A204.1 (cell line): ENCODE data around the gene JARID2.

Experiments
- FAIRE-seq: peaks from 2 replicates; lab custom pipeline; 2012; peaks lifted over from hg19 to GRCh38; lab: Jason Lieb, UNC

JARID2 gene

DNA sequence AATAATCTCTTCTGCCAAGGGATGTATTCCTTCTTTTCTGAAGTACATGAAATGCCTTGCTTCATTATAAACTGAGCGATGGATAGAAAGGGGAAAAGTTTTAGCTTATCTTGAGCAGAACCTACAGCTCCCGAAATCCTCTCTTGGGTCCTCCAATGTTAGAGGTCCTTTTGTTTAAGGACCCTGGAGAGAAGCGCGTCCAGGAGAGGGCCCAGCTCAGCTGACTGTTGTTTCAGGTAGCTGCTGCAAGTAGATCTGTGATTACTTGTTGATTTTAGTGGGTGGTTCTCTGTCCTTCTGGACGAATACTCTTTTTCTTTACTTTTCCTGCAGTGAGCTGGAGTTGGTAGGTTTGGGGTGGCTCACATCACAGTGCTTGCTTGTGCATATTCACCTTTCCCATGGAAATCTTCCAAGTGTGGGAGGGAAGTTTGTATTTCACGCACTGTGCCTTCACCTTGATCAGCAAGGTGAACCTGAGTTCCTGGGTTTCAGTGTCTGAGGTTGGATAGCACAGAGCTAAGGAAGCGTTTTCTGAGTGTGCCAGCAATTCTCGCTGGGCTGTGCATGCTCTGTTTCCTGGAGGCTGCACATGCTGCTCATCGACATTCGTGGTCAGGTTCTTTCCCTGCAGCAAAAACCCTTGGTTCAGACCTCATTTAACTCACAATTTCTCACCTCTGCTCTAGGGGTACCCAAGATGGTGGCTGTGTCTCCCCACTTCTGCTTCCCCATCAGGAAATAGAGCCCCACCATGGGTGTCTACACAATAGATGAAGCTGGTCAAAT, 176.3 kb downstream of the JARID2 start:
- FAIRE-seq = no peak

DNA sequence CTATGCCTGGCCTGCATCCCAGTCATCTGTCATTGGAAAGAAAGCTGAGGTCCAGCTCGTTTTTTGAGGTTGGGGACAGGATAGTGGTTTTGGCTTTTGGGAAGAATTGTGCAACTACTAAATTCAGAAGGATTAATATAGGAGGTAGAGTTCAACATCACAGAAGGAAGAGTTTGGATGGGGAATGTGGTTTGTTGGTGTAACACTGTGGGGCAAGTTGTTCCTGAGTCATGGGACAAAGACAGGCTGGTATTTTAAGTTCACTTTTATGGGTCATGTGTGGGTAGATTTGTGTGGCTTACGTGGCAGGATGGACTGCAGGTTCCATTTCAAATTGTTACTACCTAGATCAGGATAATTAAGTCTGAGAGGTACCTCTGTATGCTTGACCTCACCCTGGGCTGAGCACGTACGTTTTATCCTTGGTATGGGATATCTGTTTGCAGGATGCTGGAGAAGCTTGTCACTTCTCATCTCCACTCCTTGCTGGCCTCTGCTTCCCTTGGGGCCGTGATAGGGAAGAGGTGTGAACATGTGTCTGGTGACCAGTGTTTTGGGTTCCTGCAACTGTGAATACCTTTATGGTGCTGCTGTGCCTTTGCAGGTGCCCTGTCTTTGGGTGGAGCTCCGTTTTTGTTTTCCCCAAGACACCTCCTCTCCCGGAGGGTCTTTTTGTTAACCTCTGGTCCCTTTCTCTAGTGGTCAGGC, 177.6 kb downstream of the JARID2 start:
- no peak for FAIRE-seq

DNA sequence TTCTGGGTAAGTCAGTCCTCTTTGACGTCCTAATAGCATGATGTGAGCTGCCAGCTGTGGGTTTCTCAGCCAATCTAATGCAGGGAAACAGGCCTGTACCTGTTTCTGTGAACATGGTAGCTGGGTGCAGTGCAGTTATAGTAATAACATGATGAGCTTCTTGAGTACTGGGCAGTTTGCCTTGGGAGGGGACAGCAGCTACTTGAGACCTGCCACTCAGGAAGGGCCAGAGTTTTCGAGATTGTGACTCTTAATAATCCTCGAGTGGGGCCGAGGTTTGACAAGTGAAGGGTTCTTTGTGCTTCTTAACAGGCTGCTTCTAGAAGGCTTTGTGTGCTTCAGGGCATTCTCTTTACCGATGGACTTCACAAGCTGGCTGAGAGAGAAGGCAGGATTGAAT, 180.1 kb downstream of the JARID2 start:
- FAIRE-seq = no peak

DNA sequence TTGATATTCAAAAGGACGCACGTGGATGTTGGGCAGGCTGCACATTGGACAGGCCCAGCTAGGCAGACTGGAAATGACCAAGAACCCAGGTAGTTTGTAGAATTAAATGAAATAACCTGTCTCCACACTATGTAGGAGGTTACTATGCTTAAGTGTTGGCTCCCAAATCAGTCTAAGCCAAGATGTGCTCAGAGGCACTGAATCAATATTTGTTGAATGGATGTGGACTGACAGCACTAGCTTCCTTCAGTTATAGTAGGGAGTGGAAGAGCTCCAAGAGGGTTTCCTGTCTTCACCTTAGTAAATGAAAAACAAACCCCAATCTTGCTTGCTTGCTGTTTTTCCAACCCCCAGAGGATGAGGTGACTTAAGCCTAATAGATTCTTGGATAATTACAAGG, 180.5 kb downstream of the JARID2 start:
- FAIRE-seq = no peak

DNA sequence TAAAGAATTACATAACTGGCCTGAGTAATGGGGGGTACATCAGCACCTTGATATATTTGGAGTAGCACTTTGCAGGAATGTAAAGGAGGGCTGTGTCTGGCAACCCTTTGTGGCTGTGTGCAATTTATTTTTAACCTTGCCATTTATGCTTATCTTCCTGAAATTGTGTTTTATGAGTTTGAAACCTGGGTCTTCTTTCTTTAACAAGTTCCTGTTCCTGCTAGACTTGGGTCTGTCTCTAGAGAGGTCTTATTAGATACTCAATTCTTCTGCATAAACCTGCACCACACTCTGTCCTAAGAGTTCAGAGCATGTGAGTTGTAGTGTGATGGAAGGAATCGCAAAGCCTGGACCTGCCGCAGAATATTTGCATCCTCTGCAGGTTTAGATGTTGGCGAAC, 181.0 kb downstream of the JARID2 start:
- no peak for FAIRE-seq

DNA sequence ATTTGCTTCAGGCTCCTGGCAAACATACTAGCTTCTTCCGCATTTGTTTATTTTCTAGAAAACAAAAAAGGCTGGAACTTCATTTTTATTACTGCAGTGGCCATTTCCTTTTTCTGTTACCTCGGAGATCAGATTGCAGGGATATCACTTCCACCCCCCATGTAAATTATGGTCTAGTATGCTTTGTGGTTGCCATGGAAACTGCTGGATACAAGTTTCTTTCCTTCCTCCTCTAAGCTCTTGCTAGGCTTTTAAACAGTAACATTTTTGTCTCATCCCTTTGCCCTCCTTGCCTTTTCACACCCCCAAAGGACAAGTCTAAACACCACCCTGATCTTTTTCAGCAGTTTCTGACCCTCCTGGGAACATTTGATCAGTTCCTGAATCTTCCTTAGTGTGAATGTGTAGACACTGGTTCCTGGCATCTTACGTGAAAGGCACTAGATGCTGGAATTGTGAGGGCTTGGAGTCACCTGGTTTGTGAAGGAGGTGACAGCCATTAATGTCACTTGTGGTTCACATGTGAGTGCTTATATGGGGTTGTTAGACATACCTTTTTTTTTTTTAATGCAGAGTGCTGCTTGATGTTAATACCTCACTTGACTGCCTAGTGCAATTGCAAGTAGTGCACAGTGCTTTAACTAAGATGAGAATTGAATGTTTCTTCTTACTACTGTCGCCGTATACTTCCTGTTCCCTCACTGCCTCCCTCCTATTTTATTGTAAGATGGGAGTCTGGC, 181.6 kb downstream of the JARID2 start:
- no peak for FAIRE-seq

DNA sequence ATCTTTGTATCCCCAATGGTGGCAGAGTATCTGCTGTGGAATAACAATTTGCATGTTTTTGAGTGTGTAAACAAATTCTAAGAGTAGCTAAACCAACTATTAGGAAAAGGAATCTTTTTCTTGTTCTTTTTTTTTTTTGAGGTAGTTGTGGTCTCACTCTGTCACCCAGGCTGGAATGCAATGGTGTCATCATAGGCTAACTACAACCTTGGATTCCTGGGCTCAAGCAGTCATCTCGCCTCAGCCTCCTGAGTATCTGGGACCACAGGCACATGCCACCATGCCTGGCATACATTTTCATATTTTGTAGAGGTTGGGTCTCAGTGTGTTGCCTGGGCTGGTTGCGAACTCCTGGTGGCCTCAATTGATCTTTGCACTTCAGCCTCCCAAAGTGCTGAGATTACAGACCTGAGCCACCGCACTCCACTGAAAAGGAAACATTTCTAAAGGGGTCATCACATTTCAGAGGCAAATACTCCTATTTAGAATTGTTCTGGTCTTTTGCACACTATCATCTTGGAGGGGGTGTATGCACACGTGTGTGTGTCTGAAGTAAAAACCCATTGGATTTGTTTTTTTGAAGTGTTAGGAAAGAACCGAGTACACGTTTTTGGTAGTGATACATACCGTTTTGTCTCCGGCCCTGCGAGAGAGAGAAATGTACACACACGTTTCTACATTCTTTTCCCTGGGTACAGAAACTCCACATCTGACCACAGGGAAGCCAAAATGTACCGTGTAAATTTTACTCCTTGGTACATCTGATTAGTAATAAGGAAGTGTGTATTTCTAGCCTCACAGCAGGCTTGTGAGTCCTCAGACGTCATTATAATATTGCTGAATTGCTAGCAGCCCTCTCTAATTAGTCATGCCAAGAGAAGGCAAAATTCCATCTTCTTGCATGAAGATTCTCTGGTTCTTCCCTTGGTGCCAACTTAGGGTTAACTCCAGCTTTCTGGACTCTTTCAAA, 183.6 kb downstream of the JARID2 start:
- FAIRE-seq = no peak

DNA sequence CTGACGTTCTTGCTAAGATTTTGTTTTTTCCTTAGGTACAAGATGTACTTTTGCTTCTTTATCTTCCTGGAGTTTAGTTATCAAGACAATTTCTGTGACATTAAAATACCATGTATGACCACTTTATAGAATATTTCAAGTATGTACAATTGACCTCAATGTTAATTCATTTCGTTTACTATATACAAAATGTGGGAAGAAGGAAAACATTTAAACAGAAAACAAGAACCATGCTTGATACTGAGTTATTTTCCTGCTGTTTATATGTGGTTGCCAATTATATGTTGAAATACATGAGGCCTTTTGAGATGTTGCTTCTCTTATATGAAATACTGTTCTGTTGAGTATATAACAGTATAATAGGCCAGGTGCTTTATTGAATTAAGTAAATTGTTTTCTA, 184.3 kb downstream of the JARID2 start:
- FAIRE-seq = no peak

DNA sequence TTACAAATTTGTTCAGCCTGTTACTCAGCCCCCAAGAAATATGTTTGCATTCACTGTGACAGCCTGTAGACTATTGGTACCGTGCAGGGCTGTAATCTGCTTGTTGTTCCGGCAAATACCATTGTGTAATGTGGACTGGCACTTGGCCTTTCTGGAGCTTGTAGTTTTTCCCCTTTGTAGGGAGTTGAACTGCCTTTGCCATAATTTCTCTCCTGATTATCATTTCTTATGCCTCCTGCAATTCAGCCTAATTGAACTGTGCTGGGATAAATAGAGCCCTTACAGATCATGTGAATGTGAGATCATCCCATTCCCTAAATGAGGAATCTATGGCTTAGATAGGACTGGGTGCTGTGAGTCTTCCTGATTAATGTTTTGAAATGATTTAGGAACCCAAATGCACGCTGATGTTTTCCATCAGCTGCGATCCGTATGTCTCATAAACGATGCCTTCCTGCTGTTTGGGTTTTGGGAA, 185.1 kb downstream of the JARID2 start:
- no peak for FAIRE-seq

DNA sequence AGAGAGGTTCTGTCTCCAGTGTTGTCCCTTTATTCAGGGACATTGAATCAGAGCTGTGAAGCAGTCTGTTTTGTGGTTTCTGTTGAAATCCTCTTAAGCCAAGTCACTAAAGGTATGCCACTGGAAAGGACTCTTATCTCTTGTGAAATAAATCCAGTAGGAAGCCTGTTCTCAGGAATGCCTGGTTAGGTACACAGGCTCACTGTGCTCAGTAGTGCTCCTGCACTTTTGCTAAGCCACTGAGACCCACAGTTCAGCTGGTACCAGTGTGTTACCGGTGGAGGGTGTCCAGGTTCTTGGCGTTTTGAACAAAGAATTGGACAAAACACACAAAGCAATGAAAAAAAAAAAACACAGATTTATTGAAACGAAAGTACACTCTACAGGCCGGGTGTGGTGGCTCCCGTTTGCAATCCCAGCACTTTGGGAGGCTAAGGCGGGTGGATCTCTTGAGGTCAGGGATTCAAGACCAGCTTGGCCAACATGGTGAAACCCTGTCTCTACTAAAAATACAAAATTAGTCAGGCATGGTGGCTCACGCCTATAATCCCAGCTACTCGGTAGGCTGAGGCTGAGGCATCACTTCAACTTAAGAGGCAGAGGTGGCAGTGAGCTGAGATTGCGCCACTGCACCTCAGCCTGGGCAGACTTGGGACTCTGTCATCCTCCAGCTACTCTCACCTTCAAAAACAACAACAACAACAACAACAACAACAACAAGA, 186.1 kb downstream of the JARID2 start:
- FAIRE-seq = no peak

DNA sequence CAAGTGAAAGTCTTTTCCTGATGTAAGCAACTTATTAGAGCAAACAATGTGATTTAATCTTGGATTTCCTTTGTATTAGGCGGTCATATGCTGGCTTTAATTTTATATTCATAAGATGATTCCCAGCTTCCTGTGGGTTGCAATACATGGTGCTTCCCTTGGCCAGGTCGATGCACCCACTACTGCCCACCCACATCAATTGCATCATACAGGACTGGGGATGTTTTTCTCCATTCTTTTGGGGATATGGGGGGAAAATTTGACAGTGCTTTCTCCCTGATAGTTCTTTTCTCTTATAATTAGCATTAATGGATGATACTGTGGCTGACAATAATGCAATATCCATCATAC, 187.6 kb downstream of the JARID2 start:
- no peak for FAIRE-seq

DNA sequence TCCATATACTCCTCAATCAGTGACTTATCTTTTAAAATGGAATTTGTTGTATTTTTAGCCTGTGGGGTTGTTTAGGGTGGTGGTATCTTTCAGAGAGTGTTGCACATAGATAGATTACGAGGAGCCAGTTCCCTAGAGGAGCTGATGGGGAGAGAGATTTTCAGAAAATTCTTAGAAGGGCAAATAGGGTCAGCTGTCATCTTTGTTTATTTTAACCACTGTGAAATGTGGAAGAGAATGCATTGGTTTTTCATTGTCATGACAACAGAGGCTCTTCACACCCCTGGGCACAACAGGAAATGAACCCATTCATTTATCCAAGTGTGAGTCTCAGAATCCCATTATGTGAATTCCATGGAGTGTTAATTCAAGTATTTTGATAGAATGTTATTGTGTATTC, 188.4 kb downstream of the JARID2 start:
- no peak for FAIRE-seq

DNA sequence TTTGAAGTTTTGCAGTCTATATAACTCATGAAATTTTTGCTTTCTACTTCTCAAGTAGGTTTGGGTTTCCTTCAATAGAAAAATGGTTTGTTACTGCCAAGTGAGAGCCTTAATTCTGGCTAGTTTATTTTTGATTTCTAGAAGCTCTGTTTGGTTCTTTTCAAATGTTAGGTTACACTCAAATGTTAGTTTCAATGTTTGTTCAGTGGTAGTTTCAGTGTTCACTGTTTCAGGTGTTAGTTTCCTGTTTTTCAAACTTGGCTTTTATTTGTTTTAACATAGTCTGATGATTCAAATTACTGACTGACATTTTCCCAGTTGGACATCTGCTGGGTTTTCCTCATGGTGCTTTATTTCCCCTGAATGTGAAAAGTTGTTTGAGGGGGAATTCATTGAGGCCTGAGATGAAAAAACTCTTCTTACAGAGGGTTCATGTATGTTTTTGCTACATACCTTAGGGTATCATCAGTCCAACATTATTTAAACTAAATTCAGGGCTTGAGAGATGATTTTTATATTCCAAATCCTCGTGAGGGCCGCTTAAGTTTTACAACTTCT, 189.0 kb downstream of the JARID2 start:
- no peak for FAIRE-seq

DNA sequence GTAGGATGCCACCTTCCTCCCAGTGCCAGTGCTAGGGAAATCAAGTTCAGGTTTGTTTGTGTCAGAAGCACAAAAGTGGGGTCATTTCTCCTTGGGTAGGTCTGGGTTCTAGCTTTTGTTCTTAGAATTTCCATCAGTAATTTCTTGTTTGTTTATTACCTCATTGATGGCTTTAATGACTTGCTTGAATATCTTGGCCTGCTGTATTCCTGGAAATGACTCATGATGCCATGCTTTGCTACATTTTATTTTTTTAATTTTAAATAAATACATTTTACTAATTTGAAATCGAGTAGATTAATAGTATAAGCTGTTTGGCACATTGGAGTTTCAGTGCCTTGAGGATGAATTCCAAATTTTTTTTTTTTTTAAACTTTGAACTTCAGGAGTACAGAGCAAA, 189.6 kb downstream of the JARID2 start:
- FAIRE-seq = no peak

DNA sequence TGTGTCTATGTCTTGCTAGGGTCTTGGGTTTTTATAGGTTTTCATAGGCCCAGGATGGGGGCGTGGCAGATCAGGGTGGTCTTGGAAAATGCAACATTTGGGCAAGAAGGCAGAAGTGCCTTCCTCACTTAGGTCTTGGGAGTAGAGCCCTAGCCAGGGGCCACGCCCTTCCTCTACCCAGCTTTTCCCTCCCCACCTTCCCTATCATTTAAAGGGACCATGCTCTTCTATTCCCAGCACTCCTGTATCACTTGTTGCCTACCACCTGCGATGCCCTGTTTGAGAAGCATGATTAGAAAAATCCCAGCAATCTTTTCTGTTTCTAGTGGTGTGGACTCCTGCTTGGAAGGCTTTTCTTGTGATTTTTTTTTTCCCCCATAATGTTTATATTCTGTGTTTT, 190.6 kb downstream of the JARID2 start:
- FAIRE-seq = no peak

DNA sequence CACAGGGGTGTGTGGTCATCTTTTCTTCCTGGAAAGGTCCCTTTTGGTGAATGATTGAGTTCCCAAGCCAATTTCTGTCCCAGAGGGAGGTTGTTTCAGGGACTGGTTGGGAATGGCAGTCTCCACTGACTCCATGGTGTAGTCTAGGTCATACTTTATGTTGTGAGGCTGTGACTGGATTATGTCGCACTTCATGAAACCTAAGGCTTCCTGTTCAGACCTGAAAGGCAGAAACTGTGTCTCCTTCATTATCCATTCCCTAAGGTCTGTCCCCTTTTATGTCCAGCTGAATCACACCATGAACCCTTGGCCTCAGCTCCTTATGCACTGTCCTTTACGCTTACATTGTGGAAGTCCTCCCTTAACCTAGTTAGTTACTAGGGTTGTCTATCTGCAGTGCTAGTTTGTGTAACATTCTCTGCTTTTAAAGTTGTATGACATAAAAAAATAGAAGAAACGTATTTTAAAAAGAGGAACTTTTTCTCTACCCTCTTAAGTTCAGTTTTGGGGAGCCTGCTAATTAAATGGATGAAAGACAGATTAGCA, 191.3 kb downstream of the JARID2 start:
- FAIRE-seq = no peak

DNA sequence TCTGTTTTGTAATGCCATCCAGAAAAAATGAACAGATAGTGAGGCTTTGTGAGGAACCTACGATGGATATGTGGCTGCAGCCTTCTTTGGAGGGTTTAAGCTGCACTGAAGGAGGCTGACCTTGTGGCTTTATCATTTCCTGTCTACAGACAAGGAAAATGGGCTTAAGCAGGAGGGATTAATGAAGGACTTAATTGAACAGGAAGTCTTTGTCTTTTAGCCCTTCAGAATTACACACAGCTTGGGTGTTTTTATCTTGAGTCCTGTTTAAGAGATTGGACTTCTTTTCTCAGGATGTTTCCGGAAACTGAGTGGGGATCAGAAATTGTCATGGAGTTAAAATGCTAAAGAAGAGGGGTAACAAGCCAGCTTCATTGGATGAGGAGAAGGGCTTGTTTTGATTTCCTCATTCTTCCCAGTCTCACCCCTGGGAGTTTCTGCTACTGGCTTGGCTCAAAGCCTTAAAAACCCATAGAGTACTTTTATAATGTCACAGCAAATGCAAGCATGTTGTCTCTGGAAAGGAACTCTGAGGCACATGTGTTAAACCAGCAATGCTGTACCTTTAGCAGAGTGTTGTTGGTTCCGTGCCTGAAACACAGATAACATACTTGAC, 193.6 kb downstream of the JARID2 start:
- FAIRE-seq = no peak

DNA sequence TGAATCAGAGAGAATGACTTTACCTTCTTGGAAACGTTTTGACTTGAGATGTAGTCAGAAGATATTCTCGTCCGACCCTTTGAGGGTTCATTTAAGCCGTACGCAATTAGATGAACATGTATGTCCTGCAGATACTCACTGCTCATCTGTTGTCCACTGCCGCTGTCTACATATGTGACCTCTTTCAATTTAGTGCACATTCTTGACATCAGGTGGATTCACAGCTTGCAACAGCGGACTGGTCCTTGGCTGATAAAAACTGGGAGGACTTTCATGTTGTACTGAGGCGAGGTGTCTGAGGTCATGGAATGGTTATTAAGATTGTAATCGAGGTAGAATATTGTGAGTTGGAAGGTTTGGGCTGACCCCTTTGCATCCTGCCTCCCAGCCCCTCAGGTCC, 194.2 kb downstream of the JARID2 start:
- no peak for FAIRE-seq

DNA sequence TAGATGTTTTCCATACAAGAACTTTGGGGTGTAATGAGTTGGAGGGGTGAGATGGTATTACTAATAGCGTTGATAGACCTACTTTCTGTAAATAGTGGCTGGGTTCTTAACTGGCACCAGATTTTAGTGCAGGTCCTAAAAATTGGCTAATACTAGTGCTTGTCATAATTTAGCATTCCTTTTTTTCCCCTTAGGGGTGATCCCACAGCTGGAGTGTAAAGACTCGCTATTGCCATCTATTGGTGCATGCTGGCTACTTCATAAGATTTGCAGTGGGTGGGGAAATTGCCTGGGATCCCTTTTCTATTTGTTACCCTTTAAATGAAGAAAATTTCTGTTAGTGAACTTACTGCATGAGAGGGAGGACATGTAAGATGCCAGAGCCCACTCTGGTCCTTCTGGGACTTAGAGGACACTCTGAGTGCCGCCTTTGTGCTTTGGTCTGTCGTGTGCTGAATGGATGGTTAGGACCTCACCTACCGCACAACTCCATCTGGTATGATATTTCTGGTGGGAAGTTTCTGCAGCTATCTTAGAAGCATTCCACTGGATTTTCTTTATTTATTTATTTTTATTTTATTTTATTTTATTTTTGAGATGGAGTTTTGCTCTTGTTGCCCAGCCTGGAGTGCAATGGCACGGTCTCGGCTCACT, 195.5 kb downstream of the JARID2 start:
- FAIRE-seq = no peak

DNA sequence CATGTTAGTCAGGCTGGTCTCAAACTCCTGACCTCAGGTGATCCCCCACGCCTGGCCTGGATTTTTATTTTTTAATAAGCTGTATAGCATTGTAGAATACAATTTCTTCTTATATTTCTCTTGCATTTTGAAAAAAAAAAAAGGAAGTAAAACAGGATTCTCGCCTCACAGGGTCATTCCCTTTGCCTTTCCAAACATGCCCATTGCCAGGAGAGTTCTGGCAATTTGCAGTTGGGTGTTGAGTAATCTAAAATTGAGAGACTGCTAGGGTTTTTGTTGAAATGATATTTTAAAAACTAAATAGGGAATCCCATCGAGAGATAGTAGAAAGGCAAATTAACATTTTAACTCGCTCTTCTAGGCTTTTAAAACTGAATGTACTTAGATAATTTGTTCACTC, 196.1 kb downstream of the JARID2 start:
- FAIRE-seq = no peak
